ENCODE data around the gene RAB3B.

The RAB3B gene

GRCh38 chr1:51955797-51956527 lies 34.5 kb downstream of the RAB3B start:
- no peaks in the 10 kb centered on the region for H3K9me3 Mint-ChIP-seq
- TF ChIP-seq, protein P1, sequence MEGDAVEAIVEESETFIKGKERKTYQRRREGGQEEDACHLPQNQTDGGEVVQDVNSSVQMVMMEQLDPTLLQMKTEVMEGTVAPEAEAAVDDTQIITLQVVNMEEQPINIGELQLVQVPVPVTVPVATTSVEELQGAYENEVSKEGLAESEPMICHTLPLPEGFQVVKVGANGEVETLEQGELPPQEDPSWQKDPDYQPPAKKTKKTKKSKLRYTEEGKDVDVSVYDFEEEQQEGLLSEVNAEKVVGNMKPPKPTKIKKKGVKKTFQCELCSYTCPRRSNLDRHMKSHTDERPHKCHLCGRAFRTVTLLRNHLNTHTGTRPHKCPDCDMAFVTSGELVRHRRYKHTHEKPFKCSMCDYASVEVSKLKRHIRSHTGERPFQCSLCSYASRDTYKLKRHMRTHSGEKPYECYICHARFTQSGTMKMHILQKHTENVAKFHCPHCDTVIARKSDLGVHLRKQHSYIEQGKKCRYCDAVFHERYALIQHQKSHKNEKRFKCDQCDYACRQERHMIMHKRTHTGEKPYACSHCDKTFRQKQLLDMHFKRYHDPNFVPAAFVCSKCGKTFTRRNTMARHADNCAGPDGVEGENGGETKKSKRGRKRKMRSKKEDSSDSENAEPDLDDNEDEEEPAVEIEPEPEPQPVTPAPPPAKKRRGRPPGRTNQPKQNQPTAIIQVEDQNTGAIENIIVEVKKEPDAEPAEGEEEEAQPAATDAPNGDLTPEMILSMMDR (IDR thresholded peaks at IDR 0.05): no peak
- H3K27ac Mint-ChIP-seq: no peak overlapping the region
- no peak for DNase-seq
- H3K4me1 Mint-ChIP-seq: peaks cover 65% of the 10 kb centered on the region
- no peaks in the 10 kb centered on the region for H3K36me3 Mint-ChIP-seq (ENCODE audit: low read depth)
- H3K4me3 Mint-ChIP-seq: no peak overlapping the region
- peaks cover 4% of the 10 kb centered on the region for H3K27me3 Mint-ChIP-seq (ENCODE audit: low read depth, poor library complexity)

DNA sequence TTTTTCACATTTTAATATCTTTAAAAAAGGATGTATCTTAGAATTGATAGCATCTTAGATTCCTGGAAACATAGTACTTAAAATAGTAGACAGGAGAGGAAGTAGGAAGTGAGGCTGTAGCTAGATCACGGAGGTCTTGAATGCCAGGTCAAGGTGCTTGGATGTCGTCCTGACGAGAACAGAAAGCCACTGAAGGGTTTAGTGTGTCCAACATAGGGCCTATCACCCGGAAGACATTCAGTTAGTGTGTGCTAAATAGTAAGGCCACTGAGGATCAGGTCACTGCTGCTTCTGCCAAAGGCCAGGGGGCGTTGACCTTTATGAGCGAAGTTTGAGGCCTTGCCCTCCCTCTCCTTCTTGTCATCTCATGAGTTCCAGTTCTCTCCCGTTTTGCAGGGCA lies 35.7 kb downstream of the RAB3B start:
- Mint-ChIP-seq H3K9me3 (peaks cover 4% of the 10 kb centered on the region), H3K36me3 (ENCODE audit: low read depth) (peaks cover 7% of the 10 kb centered on the region), H3K4me3 (no peak overlapping the region), H3K4me1 (peaks cover 58% of the 10 kb centered on the region), H3K27ac (no peak overlapping the region), H3K27me3 (ENCODE audit: low read depth, poor library complexity) (peaks cover 4% of the 10 kb centered on the region)
- TF ChIP-seq, protein P1 (IDR thresholded peaks at IDR 0.05): no peak
- DNase-seq: no peak

- Mint-ChIP-seq H3K9me3 (peaks cover 4% of the 10 kb centered on the region), H3K4me1 (peaks cover 47% of the 10 kb centered on the region), H3K4me3 (no peak overlapping the region), H3K27ac (no peak overlapping the region), H3K27me3 (ENCODE audit: low read depth, poor library complexity) (peaks cover 4% of the 10 kb centered on the region), H3K36me3 (ENCODE audit: low read depth) (peaks cover 9% of the 10 kb centered on the region)
- no peak for DNase-seq
- TF ChIP-seq, protein P1 (IDR thresholded peaks at IDR 0.05): no peak
Measured at GRCh38 chr1:51953079-51953478, 37.4 kb downstream of the RAB3B start.

- Mint-ChIP-seq H3K27ac (no peak overlapping the region), H3K9me3 (peaks cover 4% of the 10 kb centered on the region), H3K36me3 (ENCODE audit: low read depth) (peaks cover 9% of the 10 kb centered on the region), H3K4me1 (peaks cover 43% of the 10 kb centered on the region), H3K27me3 (ENCODE audit: low read depth, poor library complexity) (peaks cover 4% of the 10 kb centered on the region), H3K4me3 (no peak overlapping the region)
- TF ChIP-seq, protein P1 (IDR thresholded peaks at IDR 0.05): no peak
- no peak for DNase-seq
Measured at GRCh38 chr1:51952638-51953037, 37.9 kb downstream of the RAB3B start.

- H3K36me3 Mint-ChIP-seq (ENCODE audit: low read depth): peaks cover 9% of the 10 kb centered on the region
- TF ChIP-seq, protein P1 (IDR thresholded peaks at IDR 0.05): no peak
- peaks cover 4% of the 10 kb centered on the region for H3K9me3 Mint-ChIP-seq
- H3K27me3 Mint-ChIP-seq (ENCODE audit: low read depth, poor library complexity): peaks cover 4% of the 10 kb centered on the region
- no peak overlapping the region for H3K4me3 Mint-ChIP-seq
- no peak overlapping the region for H3K27ac Mint-ChIP-seq
- H3K4me1 Mint-ChIP-seq: peaks cover 25% of the 10 kb centered on the region
- DNase-seq: no peak
Measured at GRCh38 chr1:51950701-51951100, 39.8 kb downstream of the RAB3B start.
